GM12878 (cell line): Measurements from ENCODE around the gene CXCL9. TPM values are rescaled to one million over a fixed set of nuclear protein-coding genes. Genes with fewer than 3 reads are reported as not detected.
A peak's percentile ranks its signal among the peaks of the same experiment; 100 is the strongest.

Source experiments
- ATAC-seq: fragments of 200-7000 bp; cut with Tn5 transposase; 3 replicates; pipeline ENCODE4 v1.9.1; 2020; ENCODE audit warnings: mild to moderate bottlenecking, moderate library complexity
- BruUV-seq: library from RNA; stranded (reverse); fragments of 400-500 nt; replicated peaks from 2 replicates; lab custom pipeline; 2021; lab: Mats Ljungman, UMichigan
- CTCF ChIA-PET: fragments of 300-600 bp; sonication (Branson Sonifier 250); formaldehyde crosslinking; extraction: SDS; loops from one replicate; lab custom pipeline; 2021; ENCODE audit warnings: inconsistent platforms; lab: Yijun Ruan, JAX
- POLR2A ChIA-PET: fragments of 350-600 bp; formaldehyde crosslinking; extraction: SDS; loops from one replicate; lab custom pipeline; 2021; ENCODE audit warnings: inconsistent platforms; lab: Charles Lee
- RAD21 ChIA-PET: fragments of 300-600 bp; sonication (Branson Sonifier 250); formaldehyde crosslinking; loops from one replicate; lab custom pipeline; 2023; ENCODE audit warnings: antibody characterized with exemption; ENCODE audit not compliant: unreplicated experiment; lab: Charles Lee
- SMC1A ChIA-PET: fragments of 300-600 bp; sonication (Branson Sonifier 250); formaldehyde crosslinking; loops from one replicate; lab custom pipeline; 2023; ENCODE audit not compliant: unreplicated experiment, uncharacterized antibody; lab: Charles Lee
- DNase-seq: peaks from one replicate; pipeline ENCODE4 v3.0.0-alpha.2; 2011; ENCODE audit warnings: low read depth, low spot score
- FAIRE-seq: peaks from 3 replicates; lab custom pipeline; 2011; peaks lifted over from hg19 to GRCh38; lab: Jason Lieb, UNC
- H2AFZ ChIP-seq: 2 replicates; pipeline ENCODE4 v1.6.0; 2011; ENCODE audit warnings: low read depth, low read length, control low read depth; ENCODE audit not compliant: control insufficient read depth
- H3K27ac ChIP-seq: 2 replicates; pipeline ENCODE4 v1.5.1; 2011; ENCODE audit warnings: control low read depth; ENCODE audit not compliant: control insufficient read depth, insufficient read depth
- H3K27me3 ChIP-seq, 2 experiments: replicated peaks in 1 of 2; 2 replicates each; pipeline versions ENCODE4 v1.6.0 to v1.6.1; 2011; ENCODE audit warnings: low read length in 1 of 2; ENCODE audit not compliant: control insufficient read depth in 2 of 2, insufficient read depth in 2 of 2
- H3K36me3 ChIP-seq, 2 experiments: 2 replicates each; pipeline ENCODE4 v1.5.1; 2011; ENCODE audit warnings: low read length in 1 of 2; ENCODE audit not compliant: control insufficient read depth in 2 of 2, insufficient read depth in 2 of 2
- H3K4me1 ChIP-seq: 2 replicates; pipeline ENCODE4 v1.6.1; 2011; ENCODE audit warnings: mild to moderate bottlenecking, low read length, moderate library complexity, mixed read lengths; ENCODE audit not compliant: control insufficient read depth, insufficient read depth
- H3K4me2 ChIP-seq: 2 replicates; pipeline ENCODE4 v1.6.0; 2011; ENCODE audit warnings: control low read depth; ENCODE audit not compliant: control insufficient read depth, insufficient read depth
- H3K4me3 ChIP-seq: fragments of 200-600 bp; sonication (generic); 2 replicates; pipeline ENCODE4 v1.5.1; 2016
- H3K79me2 ChIP-seq: 2 replicates; pipeline ENCODE4 v1.6.0; 2011; ENCODE audit warnings: low read length; ENCODE audit not compliant: control insufficient read depth, insufficient read depth
- H3K9ac ChIP-seq: 2 replicates; pipeline ENCODE4 v1.8.0; 2011; ENCODE audit warnings: low read length, control low read depth, mixed read lengths; ENCODE audit not compliant: control insufficient read depth, insufficient read depth
- H3K9me3 ChIP-seq: replicated peaks from 3 replicates; pipeline ENCODE4 v1.5.1; 2011; ENCODE audit warnings: mild to moderate bottlenecking, low read length; ENCODE audit not compliant: control insufficient read depth, insufficient read depth
- H4K20me1 ChIP-seq: 2 replicates; pipeline ENCODE4 v1.6.0; 2011; ENCODE audit not compliant: control insufficient read depth, insufficient read depth
- CEBPZ ChIP-seq: fragments of 150-350 bp; IDR thresholded peaks from 2 replicates; pipeline ENCODE4 v1.6.1; 2016; ENCODE audit warnings: low read depth, low read length
- CHD1 ChIP-seq: IDR thresholded peaks from 2 replicates; pipeline ENCODE4 v1.6.1; 2012; ENCODE audit warnings: low read depth, low read length, improper control_type of control experiment
- CTCF ChIP-seq, 3 experiments: IDR thresholded peaks in 2 of 3; conservative IDR thresholded peaks in 1 of 3; 2 replicates each; pipeline ENCODE4 v1.5.1; 2011; ENCODE audit warnings: low read depth in 3 of 3, low read length in 3 of 3, mild to moderate bottlenecking in 3 of 3, control low read depth in 2 of 3, moderate library complexity in 2 of 3, inconsistent platforms in 1 of 3, mixed read lengths in 1 of 3; ENCODE audit not compliant: control insufficient read depth in 2 of 3, insufficient read depth in 1 of 3; ENCODE audit errors: extremely low read depth in 1 of 3
- GATAD2B ChIP-seq: fragments of 450-650 bp; conservative IDR thresholded peaks from 2 replicates; pipeline ENCODE4 v1.6.1; 2017; ENCODE audit warnings: low read depth, mild to moderate bottlenecking, moderate library complexity
- JUND ChIP-seq: IDR thresholded peaks from 2 replicates; pipeline ENCODE4 v1.6.1; 2012; ENCODE audit warnings: low read depth, mild to moderate bottlenecking, low read length, improper control_type of control experiment, moderate library complexity
- KAT2A ChIP-seq: conservative IDR thresholded peaks from 2 replicates; pipeline ENCODE4 v1.6.1; 2011; ENCODE audit warnings: low read depth, low read length; ENCODE audit not compliant: control insufficient read depth
- LARP7 ChIP-seq: fragments of 450-650 bp; IDR thresholded peaks from 2 replicates; pipeline ENCODE4 v1.6.1; 2017; ENCODE audit warnings: mild to moderate bottlenecking
- NBN ChIP-seq: fragments of 450-650 bp; IDR thresholded peaks from 2 replicates; pipeline ENCODE4 v1.6.1; 2016
- NFXL1 ChIP-seq: fragments of 450-650 bp; IDR thresholded peaks from 2 replicates; pipeline ENCODE4 v1.6.1; 2017; ENCODE audit warnings: antibody characterized with exemption, mild to moderate bottlenecking, borderline replicate concordance
- PAX8 ChIP-seq: fragments of 450-650 bp; IDR thresholded peaks from 2 replicates; pipeline ENCODE4 v1.6.1; 2017; ENCODE audit warnings: mild to moderate bottlenecking, moderate library complexity
- RBBP5 ChIP-seq: fragments of 200-600 bp; sonication (generic); conservative IDR thresholded peaks from 2 replicates; pipeline ENCODE4 v1.6.1; 2016
- SMC3 ChIP-seq: IDR thresholded peaks from 2 replicates; pipeline ENCODE4 v1.6.1; 2011; ENCODE audit warnings: low read length, improper control_type of control experiment, borderline replicate concordance
- TCF12 ChIP-seq: IDR thresholded peaks from 2 replicates; pipeline ENCODE4 v1.6.1; 2011; ENCODE audit warnings: low read depth, mild to moderate bottlenecking, low read length
- YBX1 ChIP-seq: fragments of 450-650 bp; IDR thresholded peaks from 2 replicates; pipeline ENCODE4 v1.6.1; 2016; ENCODE audit warnings: antibody characterized with exemption
- YY1 ChIP-seq: IDR thresholded peaks from 2 replicates; pipeline ENCODE4 v1.6.1; 2011; ENCODE audit warnings: low read depth, mild to moderate bottlenecking, low read length
- ZNF592 ChIP-seq: fragments of 450-650 bp; IDR thresholded peaks from 2 replicates; pipeline ENCODE4 v1.6.1; 2017; ENCODE audit warnings: mild to moderate bottlenecking, moderate library complexity
- whole genome bisulfite sequencing: methylation state at CpG from one replicate; pipeline ENCODE4 v1.1.6; 2016; ENCODE audit warnings: low lambda C conversion rate; ENCODE audit not compliant: insufficient replicate concordance, insufficient coverage; ENCODE audit errors: missing lambda C conversion rate; 5-methylcytosine and 5-hydroxymethylcytosine counted together
- in situ Hi-C: fragments of 300-500 bp; cut with MboI; formaldehyde crosslinking; loops from 9 replicates; pipeline ENCODE4 v1.14.3; 2018; ENCODE audit warnings: mixed read lengths
- intact Hi-C: fragments of 100-400 bp; cut with micrococcal nuclease; formaldehyde crosslinking; loops from one replicate; pipeline ENCODE4 v1.14.2; 2022; ENCODE audit not compliant: unreplicated experiment
- polyA plus RNA-seq, 11 experiments: library from polyadenylated mRNA; depleted of rRNA in 4 of 11; unstranded in 6 of 11; stranded (reverse) in 5 of 11; fragments of >200 nt; fragmentation: Nextera tagmentation in 4 of 11; fragmentation: Illumina TruSeq in 1 of 11; extraction: Ambion mirVana in 4 of 11; extraction: Trizol in 1 of 11; gene quantifications; 1 replicate in 1 of 11; 2 replicates in 10 of 11; pipeline versions ENCODE4 v1.2.1 to v1.2.3, GENCODE V29; 2011 to 2016; ENCODE audit warnings: inconsistent platforms in 2 of 11, missing spikeins in 2 of 11, low read depth in 1 of 11
- total RNA-seq, 4 experiments: library from RNA; depleted of rRNA in 3 of 4; stranded (reverse); fragments of >200 nt in 3 of 4; fragmentation: Illumina TruSeq in 1 of 4; extraction: Trizol in 1 of 4; gene quantifications; 2 replicates each; pipeline versions ENCODE4 v1.2.1 to v1.2.3, GENCODE V29; 2013 to 2021

CXCL9 gene
- total and polyA plus RNA-seq, 10 of the 15 experiments (the other 5 are each of a cell fraction or from before 2014, with no cell fraction given): 0.03 to 0.46 (median 0.22) TPM; not detected in 1

DNA sequence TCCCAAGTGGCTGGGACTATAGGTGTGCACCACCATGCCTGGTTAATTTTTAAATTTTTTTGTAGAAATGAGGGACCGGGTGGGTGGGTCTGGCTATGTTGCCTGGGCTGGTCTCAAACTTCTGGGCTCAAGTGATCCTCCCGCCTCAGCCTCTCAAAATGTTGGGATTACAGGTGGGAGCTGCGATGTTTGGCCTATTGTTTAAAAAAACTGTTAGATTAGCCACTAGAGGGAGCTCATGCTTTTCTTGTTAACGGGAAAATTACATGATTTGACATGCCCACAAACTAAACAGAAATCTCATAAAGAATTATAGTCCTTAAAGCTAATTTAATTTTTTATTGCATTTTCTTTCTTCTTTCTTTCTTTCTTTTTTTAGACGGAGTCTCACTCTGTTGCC lies 11.6 kb downstream of the CXCL9 start:
- 0% methylated on average over 5 of the region's 5 CpGs for WGBS
- RAD21 ChIA-PET: interaction anchor here (0.6 to 2.9 kb wide), 20 partner anchors 12 to 509 kb away, joined by 3 to 28 read pairs (median 4); partner anchors contain the start of gene ART3
- peak; percentile 31 for FAIRE-seq
- Histone ChIP-seq H3K27ac (no peak overlapping the region), H3K9me3 (no peaks in the 10 kb centered on the region), H3K4me2 (no peak overlapping the region), H2AFZ (no peak overlapping the region), H3K4me1 (no peaks in the 10 kb centered on the region), H3K27me3 (no peaks in the 10 kb centered on the region; a peak in 1 of 4 replicates), H3K79me2 (peaks cover under 1% of the 10 kb centered on the region; the same call in 1 of the 2 replicates), H3K9ac (no peak overlapping the region), H4K20me1 (no peaks in the 10 kb centered on the region), H3K36me3 (no peaks in the 10 kb centered on the region), H3K4me3 (no peak overlapping the region)
- in situ Hi-C loops: loop anchor here (5.0 kb wide), 1 partner anchor 72 kb away; no protein-coding TSS in a partner anchor
- no peak for DNase-seq
- CTCF ChIA-PET: interaction anchor here (0.7 to 4.6 kb wide), 45 partner anchors 8 to 509 kb away, joined by 3 to 95 read pairs (median 5); partner anchors contain the start of genes CXCL11 and CXCL9
- SMC1A ChIA-PET: interaction anchor here (0.7 to 6.8 kb wide), 32 partner anchors 8 to 383 kb away, joined by 3 to 95 read pairs (median 4); partner anchors contain the start of genes ART3, CXCL11 and CXCL9
- ATAC-seq: peak; percentile 52
- POLR2A ChIA-PET: interaction anchor here (1.0 kb wide), 1 partner anchor 67 kb away, joined by 3 read pairs; no protein-coding TSS in a partner anchor
- intact Hi-C loops: loop anchor here (1.0 kb wide), 1 partner anchor 72 kb away; no protein-coding TSS in a partner anchor
- BruUV-seq: no TSS peak
- TF ChIP-seq KAT2A: no peak
- peak; percentile 19; the same call in 1 of the 2 replicates for TF ChIP-seq YY1
- TF ChIP-seq GATAD2B: no peak
- TF ChIP-seq TCF12: no peak
- TF ChIP-seq CEBPZ: no peak
- no peak for TF ChIP-seq CHD1
- TF ChIP-seq ZNF592: no peak
- peak; percentile 79; the same call in 1 of the 2 replicates for TF ChIP-seq SMC3
- no peak for TF ChIP-seq PAX8
- peak; percentile 46 to 62 (median 53); a peak in 5 of 6 replicates for TF ChIP-seq CTCF (IDR thresholded peaks at IDR 0.05 in 2 of 3, conservative IDR thresholded peaks at IDR 0.05 in 1 of 3; ENCODE audit: control insufficient read depth in 2 of 3, extremely low read depth in 1 of 3, insufficient read depth in 1 of 3, low read depth in 3 of 3, low read length in 3 of 3)
- TF ChIP-seq YBX1: no peak
- no peak for TF ChIP-seq JUND
- TF ChIP-seq RBBP5: no peak
- TF ChIP-seq LARP7: no peak
- no peak for TF ChIP-seq NFXL1
- TF ChIP-seq NBN: no peak
